GM18498 (cell line): Measurements from ENCODE around the gene IFIT3.
"Not testable (repeated sequence)": the region's sequence is repeated elsewhere in the genome, so short reads cannot be mapped to it uniquely, and the experiment has no call there.

Experiments used
- ATAC-seq: cut with Tn5 transposase; IDR thresholded peaks from one replicate; pipeline ENCODE4 v1.9.1; 2021; ENCODE audit warnings: mild to moderate bottlenecking, moderate library complexity; ENCODE audit not compliant: unreplicated experiment

The IFIT3 gene

GRCh38 chr10:89303161-89303560, 24.6 kb upstream of the IFIT3 start:
- no peak for ATAC-seq

GRCh38 chr10:89304026-89304425, 23.8 kb upstream of the IFIT3 start:
- ATAC-seq: no peak

GRCh38 chr10:89304446-89304845, 23.4 kb upstream of the IFIT3 start:
- no peak for ATAC-seq

GRCh38 chr10:89304925-89305324, 22.9 kb upstream of the IFIT3 start:
- ATAC-seq: no peak

GRCh38 chr10:89305766-89306433, 21.9 kb upstream of the IFIT3 start:
- no peak for ATAC-seq

- ATAC-seq: no peak
Observed at GRCh38 chr10:89306434-89307268, 21.1 kb upstream of the IFIT3 start.

- ATAC-seq: no peak
Observed at GRCh38 chr10:89307269-89307577, 20.6 kb upstream of the IFIT3 start.

- ATAC-seq: no peak
Observed at GRCh38 chr10:89308266-89308665, 19.5 kb upstream of the IFIT3 start.

- ATAC-seq: no peak
Observed at GRCh38 chr10:89308736-89309135, 19.1 kb upstream of the IFIT3 start.

- no peak for ATAC-seq
Observed at GRCh38 chr10:89309156-89310055, 18.4 kb upstream of the IFIT3 start.

GRCh38 chr10:89310056-89310893, 17.5 kb upstream of the IFIT3 start:
- no peak for ATAC-seq

GRCh38 chr10:89312973-89313372, 14.8 kb upstream of the IFIT3 start:
- ATAC-seq: no peak

- no peak for ATAC-seq
Observed at GRCh38 chr10:89314676-89315075, 13.1 kb upstream of the IFIT3 start.

- not testable (repeated sequence) for ATAC-seq
Observed at GRCh38 chr10:89318047-89318446, 9.8 kb upstream of the IFIT3 start.

- not testable (repeated sequence) for ATAC-seq
Observed at GRCh38 chr10:89325081-89325480, 2.7 kb upstream of the IFIT3 start.

GRCh38 chr10:89325856-89326255, 1.9 kb upstream of the IFIT3 start:
- ATAC-seq: not testable (repeated sequence)

GRCh38 chr10:89329151-89329550, 1.4 kb downstream of the IFIT3 start:
- ATAC-seq: no peak

- ATAC-seq: not testable (repeated sequence)
Observed at GRCh38 chr10:89330014-89330413, 2.2 kb downstream of the IFIT3 start.

- no peak for ATAC-seq
Observed at GRCh38 chr10:89330537-89331212, 2.9 kb downstream of the IFIT3 start.
